Gastrocnemius medialis (tissue), 4 donors: ENCODE data around the gene EFCAB5. TPM values are rescaled to one million over a fixed set of nuclear protein-coding genes. Genes with fewer than 3 reads are reported as not detected.
"Not testable (repeated sequence)": the region's sequence is repeated elsewhere in the genome, so short reads cannot be mapped to it uniquely, and the experiment has no call there.

Experiments
- ATAC-seq, 2 donors: fragments of 150-250 bp; one replicate each; pipeline ENCODE4 v1.9.1; 2016
- DNase-seq, 2 donors: peaks; one replicate each; pipeline ENCODE4 v3.0.0-alpha.2; 2019
- H3K27ac ChIP-seq, 4 donors: fragments of 200-600 bp; sonication (generic); 1 replicate in 1 of 4; 2 replicates in 3 of 4; pipeline ENCODE4 v1.5.1; 2016 to 2018; ENCODE audit warnings: mild to moderate bottlenecking in 2 of 4, moderate library complexity in 1 of 4
- H3K27me3 ChIP-seq, 3 donors: fragments of 200-600 bp; sonication (generic) in 2 of 3; 1 replicate in 1 of 3; 2 replicates in 2 of 3; pipeline versions ENCODE4 v1.5.1 to v1.6.0; 2016 to 2019; ENCODE audit warnings: mild to moderate bottlenecking in 1 of 3, moderate library complexity in 1 of 3
- H3K36me3 ChIP-seq, 2 donors: fragments of 200-600 bp; sonication (generic) in 1 of 2; one replicate each; pipeline ENCODE4 v1.5.1; 2017 to 2018
- H3K4me1 ChIP-seq, 2 donors: fragments of 200-600 bp; sonication (generic) in 1 of 2; one replicate each; pipeline ENCODE4 v1.5.1; 2016 to 2017; ENCODE audit warnings: mild to moderate bottlenecking in 2 of 2
- H3K4me3 ChIP-seq, 4 donors: fragments of 200-600 bp; sonication (generic) in 3 of 4; 1 replicate in 1 of 4; 2 replicates in 3 of 4; pipeline ENCODE4 v1.5.1; 2016 to 2019; ENCODE audit warnings: mild to moderate bottlenecking in 2 of 4
- H3K9me3 ChIP-seq, 3 donors: fragments of 200-600 bp; sonication (generic) in 2 of 3; 1 replicate in 1 of 3; 2 replicates in 2 of 3; pipeline ENCODE4 v1.5.1; 2016 to 2019
- POLR2A ChIP-seq, 2 donors: fragments of 450-650 bp; IDR thresholded peaks; one replicate each; pipeline ENCODE4 v1.6.1; 2017; ENCODE audit warnings: antibody characterized with exemption in 2 of 2, mild to moderate bottlenecking in 2 of 2, moderate library complexity in 2 of 2
- in situ Hi-C, 4 donors: fragments of 200-750 bp; cut with MboI; loops; one replicate each; pipeline versions ENCODE4 v1.15.0 to v1.8.0; 2017; ENCODE audit warnings: low sequenced_read_pairs in 4 of 4
- intact Hi-C: fragments of 100-400 bp; cut with DNase I; formaldehyde crosslinking; loops from one replicate; pipeline ENCODE4 v1.15.1; 2023; ENCODE audit warnings: low total_unique reads
- total RNA-seq, 4 donors: library from RNA; depleted of rRNA; stranded (reverse); fragments of >200 nt; gene quantifications; one replicate each; pipeline versions ENCODE4 v1.1.0 to v1.2.3, GENCODE V29; 2016
- TF ChIP-seq, protein P1 (sequence below), 5 experiments: fragments of 450-650 bp in 3 of 5; fragments of 200-600 bp in 2 of 5; sonication (generic) in 2 of 5; IDR thresholded peaks in 4 of 5; conservative IDR thresholded peaks in 1 of 5; 1 replicate in 4 of 5; 2 replicates in 1 of 5; pipeline ENCODE4 v1.5.1; 2016 to 2019; ENCODE audit warnings: antibody characterized with exemption in 5 of 5, mild to moderate bottlenecking in 3 of 5, moderate library complexity in 3 of 5

The EFCAB5 gene
- total RNA-seq, 4 donors from 2014 or later, result 0.04 to 0.36 TPM; not detected in 2

GRCh38 chr17:29931231-29931932, 10.1 kb upstream of the EFCAB5 start:
- intact Hi-C loops, result loop anchor here (1.0 to 5.0 kb wide), 4 partner anchors 64 to 364 kb away; partner anchors contain the start of genes ABHD15 and TP53I13
- Histone ChIP-seq H3K27ac (peak overlapping the region; percentile 93 to 98 (median 94)), H3K4me3 (peak overlapping the region; percentile 79 to 95 (median 90)), H3K4me1 (peaks cover 33 to 39% of the 10 kb centered on the region in 2 donors), H3K36me3 (no peaks in the 10 kb centered on the region), H3K9me3 (no peaks in the 10 kb centered on the region), H3K27me3 (no peaks in the 10 kb centered on the region)
- ATAC-seq, result peak; percentile 55 to 56
- peak; percentile 27 to 53 for DNase-seq
- TF ChIP-seq POLR2A (IDR thresholded peaks at IDR 0.05), result no peak
- TF ChIP-seq, protein P1, sequence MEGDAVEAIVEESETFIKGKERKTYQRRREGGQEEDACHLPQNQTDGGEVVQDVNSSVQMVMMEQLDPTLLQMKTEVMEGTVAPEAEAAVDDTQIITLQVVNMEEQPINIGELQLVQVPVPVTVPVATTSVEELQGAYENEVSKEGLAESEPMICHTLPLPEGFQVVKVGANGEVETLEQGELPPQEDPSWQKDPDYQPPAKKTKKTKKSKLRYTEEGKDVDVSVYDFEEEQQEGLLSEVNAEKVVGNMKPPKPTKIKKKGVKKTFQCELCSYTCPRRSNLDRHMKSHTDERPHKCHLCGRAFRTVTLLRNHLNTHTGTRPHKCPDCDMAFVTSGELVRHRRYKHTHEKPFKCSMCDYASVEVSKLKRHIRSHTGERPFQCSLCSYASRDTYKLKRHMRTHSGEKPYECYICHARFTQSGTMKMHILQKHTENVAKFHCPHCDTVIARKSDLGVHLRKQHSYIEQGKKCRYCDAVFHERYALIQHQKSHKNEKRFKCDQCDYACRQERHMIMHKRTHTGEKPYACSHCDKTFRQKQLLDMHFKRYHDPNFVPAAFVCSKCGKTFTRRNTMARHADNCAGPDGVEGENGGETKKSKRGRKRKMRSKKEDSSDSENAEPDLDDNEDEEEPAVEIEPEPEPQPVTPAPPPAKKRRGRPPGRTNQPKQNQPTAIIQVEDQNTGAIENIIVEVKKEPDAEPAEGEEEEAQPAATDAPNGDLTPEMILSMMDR (IDR thresholded peaks at IDR 0.05 in 4 of 5, conservative IDR thresholded peaks at IDR 0.05 in 1 of 5), result peak; percentile 73 to 92 (median 89)
- in situ Hi-C loops, result loop anchor here (5.0 to 25.0 kb wide), 4 partner anchors 124 to 369 kb away; partner anchors contain the start of genes CORO6 (in 2 of the 4), ABHD15 (in 1 of the 4), ANKRD13B (in 1 of the 4) and GIT1 (in 1 of the 4)

GRCh38 chr17:29933379-29933778, 8.1 kb upstream of the EFCAB5 start:
- TF ChIP-seq, protein P1 (IDR thresholded peaks at IDR 0.05 in 4 of 5, conservative IDR thresholded peaks at IDR 0.05 in 1 of 5), result no peak
- TF ChIP-seq POLR2A (IDR thresholded peaks at IDR 0.05), result no peak
- Histone ChIP-seq H3K9me3 (no peaks in the 10 kb centered on the region), H3K4me3 (no peak overlapping the region), H3K36me3 (no peaks in the 10 kb centered on the region), H3K4me1 (peaks cover 19 to 20% of the 10 kb centered on the region in 2 donors), H3K27ac (no peak overlapping the region), H3K27me3 (no peaks in the 10 kb centered on the region)
- ATAC-seq (no peak), DNase-seq (no peak)
- intact Hi-C loops, result loop anchor here (5.0 kb wide), 2 partner anchors 66 to 366 kb away; partner anchors contain the start of genes ABHD15 and TP53I13
- in situ Hi-C loops, result loop anchor here (5.0 to 25.0 kb wide), 4 partner anchors 126 to 371 kb away; partner anchors contain the start of genes CORO6 (in 2 of the 4), ABHD15 (in 1 of the 4), ANKRD13B (in 1 of the 4) and GIT1 (in 1 of the 4)

- H3K9me3 ChIP-seq, H3K4me3 ChIP-seq, H3K27me3 ChIP-seq, ATAC-seq, DNase-seq, H3K27ac ChIP-seq, intact Hi-C loops, H3K36me3 ChIP-seq, H3K4me1 ChIP-seq: not testable (repeated sequence)
- in situ Hi-C loops, result loop anchor here (25.0 kb wide), 3 partner anchors 324 to 374 kb away; partner anchors contain the start of genes CORO6 (in 2 of the 4), ABHD15 (in 1 of the 4), ANKRD13B (in 1 of the 4) and GIT1 (in 1 of the 4)
These were observed 5.5 kb upstream of the EFCAB5 start for GRCh38 chr17:29935909-29936308.

DNA sequence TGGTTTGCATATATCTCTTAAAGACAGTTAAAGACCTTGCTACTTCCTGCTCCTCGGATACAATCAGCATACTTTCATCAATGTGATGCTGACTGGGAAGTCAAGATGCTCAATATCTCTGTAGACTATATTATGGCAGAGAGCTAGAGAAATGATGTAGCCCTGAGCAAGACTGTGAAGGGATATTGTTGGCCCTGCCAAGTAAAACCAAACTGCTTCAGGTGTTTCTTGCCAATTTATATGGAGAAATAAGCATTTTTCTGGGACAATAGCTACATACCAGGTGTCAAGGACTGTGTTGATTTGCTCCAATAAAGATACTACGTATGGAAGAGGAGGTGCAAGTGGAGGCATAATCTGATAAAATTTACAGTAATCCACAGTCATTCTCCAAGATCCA, 4.7 kb upstream of the EFCAB5 start:
- intact Hi-C loops, result no loop called here
- H3K27me3 ChIP-seq, result no peaks in the 10 kb centered on the region
- no peak overlapping the region for H3K27ac ChIP-seq
- ATAC-seq, result no peak
- H3K4me1 ChIP-seq, result peaks cover under 1% of the 10 kb centered on the region in 2 donors
- no peak overlapping the region for H3K4me3 ChIP-seq
- in situ Hi-C loops, result loop anchor here (25.0 kb wide), 3 partner anchors 324 to 374 kb away; partner anchors contain the start of genes CORO6 (in 2 of the 4), ABHD15 (in 1 of the 4), ANKRD13B (in 1 of the 4) and GIT1 (in 1 of the 4)
- DNase-seq, result no peak
- H3K36me3 ChIP-seq, result no peaks in the 10 kb centered on the region
- no peak for TF ChIP-seq POLR2A (IDR thresholded peaks at IDR 0.05)
- TF ChIP-seq, protein P1 (IDR thresholded peaks at IDR 0.05 in 4 of 5, conservative IDR thresholded peaks at IDR 0.05 in 1 of 5), result no peak
- no peaks in the 10 kb centered on the region for H3K9me3 ChIP-seq

DNA sequence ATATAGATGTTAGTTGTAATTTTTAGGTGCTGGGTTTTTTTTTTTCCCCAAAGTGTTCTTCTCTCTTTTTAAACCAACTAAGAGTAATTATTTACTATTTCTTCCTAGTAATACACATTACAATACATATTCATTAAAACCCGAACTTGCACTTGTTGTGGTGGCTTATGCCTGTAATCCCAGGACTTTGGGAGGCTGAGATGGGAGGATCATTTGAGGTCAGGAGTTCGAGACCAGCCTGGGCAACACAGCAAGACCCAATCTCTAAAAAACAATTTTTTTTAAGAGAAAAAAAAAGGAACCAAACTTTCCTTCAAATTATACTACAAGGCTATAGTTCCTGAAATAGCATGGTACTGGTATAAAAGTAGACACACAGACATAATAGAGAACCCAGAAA, 3.8 kb downstream of the EFCAB5 start:
- intact Hi-C loops, result no loop called here
- no peaks in the 10 kb centered on the region for H3K9me3 ChIP-seq
- TF ChIP-seq POLR2A (IDR thresholded peaks at IDR 0.05), result no peak
- TF ChIP-seq, protein P1 (IDR thresholded peaks at IDR 0.05 in 4 of 5, conservative IDR thresholded peaks at IDR 0.05 in 1 of 5), result no peak
- H3K27me3 ChIP-seq, result no peaks in the 10 kb centered on the region
- in situ Hi-C loops, result loop anchor here (25.0 kb wide), 3 partner anchors 333 to 383 kb away; partner anchors contain the start of genes CORO6 (in 2 of the 4), ABHD15 (in 1 of the 4), ANKRD13B (in 1 of the 4) and GIT1 (in 1 of the 4)
- DNase-seq, result no peak
- H3K36me3 ChIP-seq, result no peaks in the 10 kb centered on the region
- no peak overlapping the region for H3K4me3 ChIP-seq
- H3K27ac ChIP-seq, result no peak overlapping the region
- ATAC-seq, result no peak
- H3K4me1 ChIP-seq, result no peaks in the 10 kb centered on the region
